Measurements from ENCODE around the gene LST1. TPM values are rescaled to one million over a fixed set of nuclear protein-coding genes. Genes with fewer than 3 reads are reported as not detected.

Gene LST1
- total and polyA plus RNA-seq, 2 of the 8 experiments (the other 6 are each of a cell fraction or from before 2014, with no cell fraction given), result not detected

- peaks cover 0 to 9% (median 5%) of the 10 kb centered on the region in 4 experiments; a peak in 5 of 7 replicates for H3K4me1 ChIP-seq (replicated peaks in 1 of 4; ENCODE audit: control insufficient read depth in 3 of 4, insufficient read depth in 4 of 4, low read length in 3 of 4)
- H4K20me1 ChIP-seq (replicated peaks in 1 of 2; ENCODE audit: control insufficient read depth in 1 of 2, insufficient read depth in 2 of 2, low read length in 2 of 2), result peaks cover 2 to 4% of the 10 kb centered on the region in 2 experiments
- H3K36me3 ChIP-seq (ENCODE audit: control insufficient read depth in 2 of 4, insufficient read depth in 4 of 4, low read length in 3 of 4), result peaks cover under 1 to 7% (median 2%) of the 10 kb centered on the region in 4 experiments; a peak in 5 of 8 replicates
- H4K5ac ChIP-seq (ENCODE audit: insufficient read length, low read depth, low read length), result no peak overlapping the region
- H4K91ac ChIP-seq (replicated peaks; ENCODE audit: insufficient read length, low read length), result no peak overlapping the region
- H3K56ac ChIP-seq (replicated peaks; ENCODE audit: insufficient read length, low read depth, low read length), result no peak overlapping the region
- TF ChIP-seq SAP30 (IDR thresholded peaks at IDR 0.05; ENCODE audit: insufficient read depth, insufficient replicate concordance, low read length), result no peak
- no peak for TF ChIP-seq KDM1A (IDR thresholded peaks at IDR 0.05; ENCODE audit: borderline replicate concordance, low read length)
- no peak for TF ChIP-seq PHF8 (conservative IDR thresholded peaks at IDR 0.05; ENCODE audit: low read depth, low read length)
- no peak for TF ChIP-seq RFX5 (IDR thresholded peaks at IDR 0.05; ENCODE audit: borderline replicate concordance, low read depth, low read length)
- TF ChIP-seq JUN (IDR thresholded peaks at IDR 0.05; ENCODE audit: low read depth, low read length), result no peak
- TF ChIP-seq SP4 (IDR thresholded peaks at IDR 0.05; ENCODE audit: low read length), result no peak
- TF ChIP-seq NRF1 (IDR thresholded peaks at IDR 0.05; ENCODE audit: low read depth, low read length), result no peak
- no peak for TF ChIP-seq SIX5 (IDR thresholded peaks at IDR 0.05; ENCODE audit: low read depth, low read length)
- TF ChIP-seq EGR1 (IDR thresholded peaks at IDR 0.05; ENCODE audit: borderline replicate concordance, low read depth, low read length), result no peak
- no peak for TF ChIP-seq SP2 (IDR thresholded peaks at IDR 0.05; ENCODE audit: low read length)
- TF ChIP-seq POLR2A (IDR thresholded peaks at IDR 0.05; ENCODE audit: control extremely low read depth in 1 of 2, low read depth in 2 of 2, low read length in 2 of 2), result no peak
- TF ChIP-seq TCF12 (IDR thresholded peaks at IDR 0.05; ENCODE audit: low read depth, low read length), result no peak
- TF ChIP-seq CEBPB (IDR thresholded peaks at IDR 0.05; ENCODE audit: low read depth, low read length), result no peak
- H2BK120ac ChIP-seq (replicated peaks; ENCODE audit: low read depth, low read length), result no peak overlapping the region
- H3K79me2 ChIP-seq (ENCODE audit: control insufficient read depth in 1 of 2, insufficient read depth in 2 of 2, low read length in 2 of 2), result peaks cover 12 to 29% of the 10 kb centered on the region in 2 experiments
- no peak overlapping the region for H3K18ac ChIP-seq (ENCODE audit: extremely low read depth, low read length)
- H3K4me2 ChIP-seq (ENCODE audit: insufficient read depth in 1 of 2, low read depth in 2 of 2, low read length in 2 of 2), result peak overlapping the region in 1 of 2 experiments; percentile 32; a peak in 1 of 4 replicates
- H3K23me2 ChIP-seq (ENCODE audit: low read depth, low read length), result peaks cover 4% of the 10 kb centered on the region
- FAIRE-seq (no peak), DNase-seq (ENCODE audit: low read depth in 1 of 2, low spot score in 2 of 2) (no peak)
- H4K8ac ChIP-seq (ENCODE audit: extremely low read depth, insufficient read depth, low read length), result no peak overlapping the region
- H2BK5ac ChIP-seq (ENCODE audit: low read depth, low read length), result no peak overlapping the region
- no peak overlapping the region for H3K4ac ChIP-seq (replicated peaks; ENCODE audit: insufficient read length, low read depth, low read length)
- 83% methylated on average over 7 of the region's 7 CpGs; no CpG with 5 or more reads in 1 of the 2 experiments for WGBS, 2 experiments (ENCODE audit: extremely low coverage in 1 of 2, insufficient coverage in 1 of 2, insufficient read length in 1 of 2, insufficient replicate concordance in 2 of 2, low coverage in 1 of 2, low lambda C conversion rate in 2 of 2, missing lambda C conversion rate in 1 of 2)
- CTCF ChIA-PET (ENCODE audit: partially characterized antibody), result interaction anchor here (0.7 to 24.7 kb wide), 3 partner anchors 20 to 56 kb away, joined by 4 to 613 read pairs (median 254); partner anchors contain the start of genes LST1, LTB and NCR3
- POLR2A ChIA-PET (ENCODE audit: partially characterized antibody), result interaction anchor here (0.6 to 18.4 kb wide), 6 partner anchors 15 to 107 kb away, joined by 3 to 428 read pairs (median 78); partner anchors contain the start of genes BAG6, MCCD1, MICB and NCR3
- no peaks in the 10 kb centered on the region for H3K27me3 ChIP-seq (replicated peaks in 1 of 4; ENCODE audit: control insufficient read depth in 3 of 4, extremely low read depth in 1 of 4, insufficient read depth in 3 of 4, low read length in 3 of 4)
- no peak overlapping the region for H2AK5ac ChIP-seq (ENCODE audit: low read depth, low read length)
- H3K27ac ChIP-seq (ENCODE audit: low read depth, low read length), result no peak overlapping the region
- no peak overlapping the region for H2AFZ ChIP-seq (ENCODE audit: low read length)
- H3K9ac ChIP-seq (replicated peaks in 1 of 4; ENCODE audit: extremely low read depth in 1 of 4, low read depth in 3 of 4, low read length in 3 of 4), result no peak overlapping the region
- H2BK15ac ChIP-seq (ENCODE audit: low read length), result 0 out of 2 replicates have a peak overlapping the region, but pooled peaks have one; percentile 66
- no peak overlapping the region for H2BK12ac ChIP-seq (ENCODE audit: low read depth, low read length)
- no peak overlapping the region for H3K4me3 ChIP-seq (ENCODE audit: extremely low read depth in 1 of 4, insufficient read depth in 2 of 4, low read depth in 3 of 4, low read length in 4 of 4)
- H3K79me1 ChIP-seq (ENCODE audit: low read depth, low read length), result no peaks in the 10 kb centered on the region; the same call in 1 of the 2 replicates
- no peak overlapping the region for H3K23ac ChIP-seq (ENCODE audit: insufficient read length)
- no peak overlapping the region for H3K14ac ChIP-seq (ENCODE audit: insufficient read length)
- no peaks in the 10 kb centered on the region for H3K9me3 ChIP-seq (ENCODE audit: insufficient read depth in 2 of 2, low read depth in 1 of 2, low read length in 1 of 2)
- H2BK20ac ChIP-seq (ENCODE audit: low read length), result no peak overlapping the region
Measured at GRCh38 chr6:31545291-31545690, 40.8 kb upstream of the LST1 start.
